Hindlimb muscle (tissue), 1 donor: ENCODE measurements around the gene LAX1. TPM values are rescaled to one million over a fixed set of nuclear protein-coding genes. Genes with fewer than 3 reads are reported as not detected.

ENCODE experiments used
- DNase-seq: peaks from one replicate; pipeline ENCODE4 v3.0.0-alpha.2; 2013
- polyA plus RNA-seq: library from polyadenylated mRNA; unstranded; fragments of 120-200 nt; gene quantifications from one replicate; pipeline ENCODE4 v1.2.1, GENCODE V29; 2013; ENCODE audit not compliant: insufficient read length

LAX1 gene
- polyA plus RNA-seq, 1 donor = 0.17 TPM

DNA sequence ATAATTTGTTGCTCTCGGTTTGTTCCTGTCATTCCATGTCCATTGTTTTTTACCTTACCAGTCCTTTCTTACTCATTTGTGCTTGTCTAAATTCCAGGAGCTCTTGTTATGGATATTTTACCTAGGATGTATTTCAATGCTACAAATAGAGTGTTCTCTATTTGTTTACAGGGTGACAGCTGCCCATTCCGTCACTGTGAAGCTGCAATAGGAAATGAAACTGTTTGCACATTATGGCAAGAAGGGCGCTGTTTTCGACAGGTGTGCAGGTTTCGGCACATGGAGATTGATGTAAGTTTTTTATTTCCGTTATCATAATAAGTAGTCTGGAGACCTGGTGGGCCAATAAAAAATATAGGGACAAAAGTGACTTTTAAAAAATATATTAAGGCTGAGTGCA is 53.4 kb downstream of the LAX1 start:
- no peak for DNase-seq

DNA sequence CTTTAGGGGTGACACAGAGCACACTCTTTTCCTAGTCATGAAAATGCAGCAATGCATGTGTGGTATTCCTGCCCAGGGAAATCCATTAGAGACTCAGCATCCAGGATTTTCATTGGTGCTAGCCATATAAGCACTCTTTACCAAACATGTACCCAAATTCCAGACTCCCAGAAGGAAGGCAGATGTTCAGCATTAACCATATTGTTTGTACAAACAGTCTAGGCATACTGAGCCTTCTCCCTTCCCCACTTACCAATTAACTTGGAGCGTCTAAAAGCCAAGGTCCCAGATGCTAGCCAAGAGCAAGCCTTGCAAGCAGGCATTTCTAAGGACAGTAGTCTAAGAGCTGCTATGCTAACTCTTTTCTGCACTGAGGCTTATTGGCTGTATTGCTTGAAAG is 58.3 kb downstream of the LAX1 start:
- no peak for DNase-seq

Other genes with a start within 250 kb of the LAX1 start
- 73.1 TPM for gene ATP2B4, start 138.4 kb upstream of the LAX1 start, polyA plus RNA-seq
- 11.3 TPM for gene ZBED6, start 30.4 kb downstream of the LAX1 start, polyA plus RNA-seq
- 82.4 TPM for gene ZC3H11A, start 30.4 kb downstream of the LAX1 start, polyA plus RNA-seq
- gene SNRPE, start 96.4 kb downstream of the LAX1 start, polyA plus RNA-seq = 118 TPM